GM12873 (cell line): ENCODE data around the gene VAMP1.

Source experiments
- TF ChIP-seq, protein P1 (sequence below): IDR thresholded peaks from 2 replicates; pipeline ENCODE4 v1.5.1; 2012; ENCODE audit warnings: low read depth, mild to moderate bottlenecking, moderate library complexity, low read length, control low read depth; ENCODE audit not compliant: insufficient read depth; ENCODE audit errors: missing control alignments

VAMP1 gene

DNA sequence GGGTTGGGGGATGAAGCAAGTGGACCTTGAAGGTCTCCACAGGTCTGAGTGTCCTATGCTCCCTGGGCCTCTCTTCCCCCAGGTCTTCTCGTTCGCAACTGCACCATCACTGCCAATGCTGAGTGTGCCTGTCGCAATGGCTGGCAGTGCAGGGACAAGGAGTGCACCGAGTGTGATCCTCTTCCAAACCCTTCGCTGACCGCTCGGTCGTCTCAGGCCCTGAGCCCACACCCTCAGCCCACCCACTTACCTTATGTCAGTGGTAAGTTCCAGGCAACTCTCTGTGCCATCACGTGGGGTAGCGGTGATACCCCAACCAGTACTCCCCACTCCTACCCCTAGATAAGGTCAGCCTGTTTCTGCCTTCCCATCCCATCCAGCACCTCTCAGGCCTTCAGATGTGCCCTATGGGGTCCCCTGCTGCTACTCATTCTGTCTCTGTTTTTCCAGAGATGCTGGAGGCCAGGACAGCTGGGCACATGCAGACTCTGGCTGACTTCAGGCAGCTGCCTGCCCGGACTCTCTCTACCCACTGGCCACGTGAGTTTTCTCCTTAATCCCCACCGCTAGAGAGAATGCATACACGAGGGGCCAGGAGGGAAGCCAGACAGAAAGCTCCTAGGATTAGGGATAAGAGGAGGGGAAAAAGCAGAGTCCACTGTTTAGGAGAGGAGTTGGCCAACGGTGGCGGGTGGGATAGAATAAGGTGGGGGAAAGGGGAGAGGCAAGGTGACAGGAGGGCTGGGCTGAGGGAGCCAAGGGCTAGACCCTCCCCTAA is 20.2 kb downstream of the VAMP1 start:
- TF ChIP-seq, protein P1, sequence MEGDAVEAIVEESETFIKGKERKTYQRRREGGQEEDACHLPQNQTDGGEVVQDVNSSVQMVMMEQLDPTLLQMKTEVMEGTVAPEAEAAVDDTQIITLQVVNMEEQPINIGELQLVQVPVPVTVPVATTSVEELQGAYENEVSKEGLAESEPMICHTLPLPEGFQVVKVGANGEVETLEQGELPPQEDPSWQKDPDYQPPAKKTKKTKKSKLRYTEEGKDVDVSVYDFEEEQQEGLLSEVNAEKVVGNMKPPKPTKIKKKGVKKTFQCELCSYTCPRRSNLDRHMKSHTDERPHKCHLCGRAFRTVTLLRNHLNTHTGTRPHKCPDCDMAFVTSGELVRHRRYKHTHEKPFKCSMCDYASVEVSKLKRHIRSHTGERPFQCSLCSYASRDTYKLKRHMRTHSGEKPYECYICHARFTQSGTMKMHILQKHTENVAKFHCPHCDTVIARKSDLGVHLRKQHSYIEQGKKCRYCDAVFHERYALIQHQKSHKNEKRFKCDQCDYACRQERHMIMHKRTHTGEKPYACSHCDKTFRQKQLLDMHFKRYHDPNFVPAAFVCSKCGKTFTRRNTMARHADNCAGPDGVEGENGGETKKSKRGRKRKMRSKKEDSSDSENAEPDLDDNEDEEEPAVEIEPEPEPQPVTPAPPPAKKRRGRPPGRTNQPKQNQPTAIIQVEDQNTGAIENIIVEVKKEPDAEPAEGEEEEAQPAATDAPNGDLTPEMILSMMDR: no peak

DNA sequence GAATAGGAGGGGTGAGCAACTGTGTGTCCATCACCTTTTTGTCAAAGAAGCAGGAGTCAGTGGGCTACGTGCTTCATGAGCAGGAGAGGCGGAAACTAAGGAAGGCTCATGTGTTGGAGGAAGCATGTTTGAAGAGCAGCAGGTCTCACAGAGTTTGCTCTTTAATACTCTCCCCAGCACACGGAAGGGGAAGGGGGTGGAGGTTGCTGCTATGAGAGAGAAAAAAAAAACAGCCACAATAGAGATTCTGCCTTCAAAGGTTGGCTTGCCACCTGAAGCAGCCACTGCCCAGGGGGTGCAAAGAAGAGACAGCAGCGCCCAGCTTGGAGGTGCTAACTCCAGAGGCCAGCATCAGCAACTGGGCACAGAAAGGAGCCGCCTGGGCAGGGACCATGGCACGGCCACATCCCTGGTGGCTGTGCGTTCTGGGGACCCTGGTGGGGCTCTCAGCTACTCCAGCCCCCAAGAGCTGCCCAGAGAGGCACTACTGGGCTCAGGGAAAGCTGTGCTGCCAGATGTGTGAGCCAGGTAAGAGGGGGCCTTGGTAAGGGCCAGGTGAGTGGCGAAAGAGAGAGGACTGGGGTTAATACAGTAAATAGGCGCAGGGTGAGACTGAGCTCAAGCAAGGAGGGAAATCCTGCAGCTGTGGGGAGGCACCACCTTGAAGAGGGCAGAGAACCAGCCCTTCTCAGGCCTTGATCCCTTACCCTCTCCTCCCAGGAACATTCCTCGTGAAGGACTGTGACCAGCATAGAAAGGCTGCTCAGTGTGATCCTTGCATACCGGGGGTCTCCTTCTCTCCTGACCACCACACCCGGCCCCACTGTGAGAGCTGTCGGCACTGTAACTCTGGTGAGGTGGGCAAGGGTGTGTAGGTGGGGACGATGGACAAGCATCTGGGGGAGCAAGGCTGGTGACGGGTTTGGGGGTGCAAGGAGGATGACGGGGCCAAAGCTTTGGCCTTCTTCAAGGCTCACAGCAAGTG is 25.5 kb downstream of the VAMP1 start, which contains the start of gene CD27:
TSS of gene CD27 (plus strand) at position 252 of the 985 bp plus-strand sequence. CDS start at position 393, 141 bp downstream.
- TF ChIP-seq, protein P1: no peak

DNA sequence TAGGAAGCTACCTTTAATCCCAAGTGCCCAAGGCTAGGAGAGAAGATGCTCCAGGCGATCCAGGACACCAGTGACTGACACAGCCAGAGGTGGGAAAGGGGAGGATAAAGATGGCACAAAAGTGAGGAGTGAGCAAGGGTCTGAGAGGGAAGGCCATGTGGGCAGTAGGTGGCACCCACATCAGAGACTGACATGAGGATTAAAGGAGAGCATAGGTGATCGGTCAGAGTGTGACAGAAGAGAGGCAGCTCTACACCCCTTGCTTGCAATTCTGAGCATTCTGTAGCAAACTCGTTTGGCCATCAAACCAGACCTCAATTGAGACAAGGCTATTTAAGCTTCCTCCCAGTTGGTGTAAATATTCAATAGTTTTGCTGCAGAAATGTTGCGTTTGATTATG is 26.4 kb downstream of the VAMP1 start:
- TF ChIP-seq, protein P1: no peak

DNA sequence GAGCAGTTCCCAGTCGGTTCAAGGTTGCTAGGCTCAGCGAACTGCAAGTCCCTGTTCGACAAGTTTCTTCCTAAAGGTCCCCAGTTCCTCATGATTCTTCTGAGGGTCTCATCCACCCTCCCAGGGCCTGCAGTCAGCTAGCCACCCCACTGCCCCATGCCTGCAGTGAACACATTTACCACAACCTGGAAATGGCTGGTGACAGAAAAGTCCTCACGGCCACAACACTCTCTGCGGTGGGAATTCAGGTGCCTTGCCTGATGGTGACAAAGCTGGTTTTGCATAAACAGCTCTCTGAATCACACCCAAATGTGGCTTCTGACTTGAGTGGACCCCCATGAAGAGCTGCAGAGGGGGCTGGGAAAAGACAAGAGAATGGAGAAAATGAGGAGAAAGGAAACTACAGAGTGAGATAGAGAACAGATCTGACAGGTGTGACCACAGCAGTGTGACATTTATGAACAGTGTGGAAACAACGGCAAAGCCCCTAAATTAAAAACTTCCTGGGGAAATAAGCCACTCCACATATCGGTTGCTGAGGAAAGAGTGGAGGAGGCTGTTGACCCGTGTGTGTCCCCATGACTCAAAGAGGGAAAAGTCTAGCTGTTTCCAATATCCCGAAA is 27.0 kb downstream of the VAMP1 start:
- TF ChIP-seq, protein P1: no peak

DNA sequence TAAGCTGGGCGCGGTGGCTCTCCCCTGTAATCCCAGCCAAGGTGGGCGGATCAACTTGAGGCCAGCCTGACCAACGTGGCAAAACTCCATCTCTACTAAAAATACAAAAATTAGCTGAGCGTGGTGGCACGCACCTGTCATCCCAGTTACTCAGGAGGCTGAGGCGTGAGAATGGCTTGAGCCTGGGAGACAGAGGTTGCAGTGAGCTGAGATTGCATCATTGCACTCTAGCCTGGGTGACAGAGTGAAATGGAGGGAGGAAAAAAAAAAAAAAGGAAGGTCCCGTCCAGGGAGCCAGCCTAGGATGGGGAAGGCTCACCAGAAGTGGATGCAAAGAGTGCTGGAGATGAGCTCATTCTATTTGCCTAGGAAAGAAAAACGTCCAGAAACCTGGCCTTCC is 27.6 kb downstream of the VAMP1 start:
- TF ChIP-seq, protein P1: no peak

DNA sequence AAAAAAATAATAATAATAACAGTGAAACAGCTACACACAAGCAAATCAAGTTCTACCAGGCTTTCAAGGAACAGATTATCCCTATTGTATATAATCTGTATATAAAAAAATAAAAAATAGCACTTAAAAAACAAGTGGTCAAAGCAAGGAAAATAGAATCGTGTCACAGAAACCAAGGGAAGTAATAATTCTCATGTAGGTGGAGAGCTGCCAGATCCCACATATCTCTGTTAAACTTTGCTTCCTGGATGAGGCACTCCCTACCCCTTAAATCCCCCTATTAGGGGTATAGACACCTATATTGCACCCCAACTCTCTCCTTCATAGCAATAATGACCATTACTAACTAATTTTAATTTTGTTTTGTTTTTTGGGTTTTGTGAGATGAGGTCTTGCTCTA is 30.1 kb downstream of the VAMP1 start:
- TF ChIP-seq, protein P1: no peak
